HG03064 (cell line): ENCODE data around the gene TRIO.

Source experiments
- ATAC-seq: cut with Tn5 transposase; IDR thresholded peaks from one replicate; pipeline ENCODE4 v1.9.1; 2021; ENCODE audit warnings: low read depth; ENCODE audit not compliant: unreplicated experiment

Gene TRIO

DNA sequence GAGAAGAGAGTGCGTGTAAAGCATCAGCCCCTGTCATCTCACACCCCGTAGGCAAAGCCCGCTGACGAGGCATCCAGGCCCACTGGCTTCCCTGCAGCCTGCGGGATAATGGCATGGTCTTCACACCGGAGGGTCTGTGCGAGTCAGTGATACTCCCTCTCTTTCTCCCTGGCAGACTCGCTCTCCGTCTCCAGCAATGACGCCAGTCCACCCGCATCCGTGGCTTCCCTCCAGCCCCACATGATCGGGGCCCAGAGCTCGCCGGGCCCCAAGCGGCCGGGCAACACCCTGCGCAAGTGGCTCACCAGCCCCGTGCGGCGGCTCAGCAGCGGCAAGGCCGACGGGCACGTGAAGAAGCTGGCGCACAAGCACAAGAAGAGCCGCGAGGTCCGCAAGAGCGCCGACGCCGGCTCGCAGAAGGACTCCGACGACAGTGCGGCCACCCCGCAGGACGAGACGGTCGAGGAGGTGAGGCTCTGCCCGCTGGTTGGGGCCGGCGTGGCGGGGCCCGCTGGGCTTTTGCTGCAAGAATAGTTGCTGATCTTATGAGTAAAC lies 317.8 kb downstream of the TRIO start:
- ATAC-seq: no peak

DNA sequence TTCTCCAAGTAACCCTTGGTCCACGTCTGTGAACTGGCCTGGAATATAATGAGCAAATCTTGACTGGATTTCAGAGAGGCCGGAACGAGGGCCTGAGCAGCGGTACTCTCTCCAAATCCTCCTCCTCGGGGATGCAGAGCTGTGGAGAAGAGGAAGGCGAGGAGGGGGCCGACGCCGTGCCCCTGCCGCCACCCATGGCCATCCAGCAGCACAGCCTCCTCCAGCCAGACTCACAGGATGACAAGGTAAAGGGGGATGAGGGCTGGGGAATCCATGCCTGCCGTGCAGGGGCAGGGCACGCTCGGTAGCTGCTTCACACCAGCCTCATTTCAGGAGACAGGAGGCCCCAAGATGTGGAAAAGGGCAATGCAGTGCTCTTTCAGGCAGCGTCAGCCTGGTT lies 319.5 kb downstream of the TRIO start:
- ATAC-seq: no peak

DNA sequence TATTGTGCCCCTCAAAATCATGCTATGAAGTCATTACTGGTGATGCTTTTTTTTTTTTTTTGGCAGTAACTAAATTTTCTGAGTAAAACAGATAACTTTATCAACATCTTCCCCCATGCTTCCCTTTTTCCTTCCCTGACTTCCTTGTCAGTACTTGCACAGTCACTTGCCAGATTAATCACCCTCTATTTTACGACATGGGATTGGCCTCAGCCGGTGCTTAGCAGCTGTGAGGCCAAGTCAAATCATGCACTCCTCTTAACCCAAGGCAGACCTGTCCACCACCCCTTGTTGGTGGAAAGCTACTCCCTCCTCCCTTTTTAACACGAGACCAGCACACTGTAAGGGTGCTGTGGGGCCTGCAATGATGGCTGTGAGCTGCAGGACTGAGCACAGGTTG lies 320.5 kb downstream of the TRIO start:
- no peak for ATAC-seq

DNA sequence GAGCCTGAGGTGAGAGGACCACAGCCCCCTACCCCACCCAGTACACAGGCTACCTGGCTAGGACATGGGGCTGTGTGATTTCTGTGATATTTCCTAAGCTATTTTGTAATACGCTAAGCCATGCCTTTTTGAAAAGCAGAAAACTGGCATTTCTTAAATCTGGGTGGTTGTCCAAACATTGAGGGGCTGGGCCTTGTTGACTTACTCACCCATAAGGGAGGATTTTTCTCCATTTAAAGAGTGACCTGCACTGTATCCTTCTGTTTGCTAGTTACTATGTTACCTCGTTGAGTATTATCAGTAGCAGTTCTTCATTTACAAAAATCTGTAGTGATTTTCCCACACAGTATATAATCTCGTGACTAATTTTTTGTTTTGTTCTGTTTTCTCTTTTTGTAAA lies 321.0 kb downstream of the TRIO start:
- ATAC-seq: no peak

DNA sequence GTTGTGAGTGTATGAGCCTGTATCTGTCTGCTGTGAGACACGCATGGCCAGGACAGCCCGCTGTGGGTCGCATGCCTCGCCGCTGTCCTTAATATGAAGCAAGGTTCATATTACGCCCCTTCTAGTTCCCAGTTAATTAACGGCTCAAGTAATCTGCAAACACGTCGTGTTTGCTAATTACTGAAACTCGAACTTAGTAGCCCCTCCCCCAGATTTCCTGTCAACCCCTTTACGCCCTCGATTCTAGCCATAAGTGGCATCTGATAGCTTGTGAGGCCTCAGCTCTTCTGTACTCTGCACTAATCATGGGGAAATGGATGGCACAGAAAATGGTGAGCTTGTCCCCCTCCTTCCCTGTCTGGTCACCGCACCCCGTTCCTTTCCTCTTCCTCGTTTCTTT lies 321.5 kb downstream of the TRIO start:
- no peak for ATAC-seq

DNA sequence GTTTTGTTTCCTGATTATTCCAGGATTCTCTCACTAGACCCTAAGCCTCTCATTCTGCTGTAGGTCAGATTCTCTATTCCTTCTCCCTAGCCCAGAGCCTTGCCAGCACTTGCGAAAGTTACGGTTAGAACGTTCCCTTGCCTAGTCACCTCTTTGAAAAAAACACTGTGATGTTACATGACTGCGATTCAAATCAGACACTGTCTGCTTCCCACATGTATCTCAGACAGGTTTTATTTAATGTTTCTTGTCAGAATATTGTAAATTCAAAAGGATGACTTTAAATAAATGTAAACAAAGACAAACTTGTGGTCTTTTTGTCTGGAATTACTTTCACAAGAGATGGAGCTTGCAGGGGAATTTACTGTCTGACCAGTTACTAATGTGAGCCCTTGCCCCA lies 322.0 kb downstream of the TRIO start:
- no peak for ATAC-seq

DNA sequence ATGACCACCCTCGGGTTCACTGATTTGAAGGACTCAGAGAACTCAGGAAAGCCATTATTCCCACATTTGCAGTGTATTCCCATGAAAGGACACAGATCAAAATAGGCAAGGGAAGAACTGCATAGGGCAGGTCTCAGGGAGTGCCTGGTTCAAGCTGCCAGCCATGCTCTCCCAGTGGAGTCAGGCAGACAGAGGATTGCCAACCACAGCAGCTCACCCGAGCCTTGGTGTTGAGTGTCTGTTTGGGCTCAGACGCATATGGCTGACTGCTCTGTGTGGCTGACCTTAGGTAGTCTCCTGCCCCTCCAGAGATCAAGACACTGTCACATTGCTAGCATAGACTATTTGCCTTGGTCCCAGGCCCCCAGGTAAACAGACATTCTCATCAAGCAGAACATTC lies 322.6 kb downstream of the TRIO start:
- no peak for ATAC-seq

DNA sequence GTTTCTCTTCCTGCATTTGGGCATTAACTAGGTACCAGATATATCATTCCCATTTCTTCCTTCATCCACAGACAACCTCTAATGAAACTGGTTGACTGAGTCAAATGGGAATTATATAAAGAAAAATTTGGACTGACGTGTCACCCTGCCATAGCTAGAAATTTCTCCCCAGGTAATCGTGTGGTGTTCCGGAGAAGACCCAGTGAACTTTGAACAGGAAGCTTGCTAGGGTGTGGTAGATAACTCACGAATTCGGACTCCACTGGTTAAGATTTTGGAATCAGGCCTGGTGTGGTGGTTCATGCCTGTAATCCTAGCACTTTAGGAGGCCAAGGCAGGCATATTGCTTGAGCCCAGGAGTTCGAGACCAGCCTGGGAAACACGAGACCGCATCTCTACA lies 324.1 kb downstream of the TRIO start:
- ATAC-seq: no peak

DNA sequence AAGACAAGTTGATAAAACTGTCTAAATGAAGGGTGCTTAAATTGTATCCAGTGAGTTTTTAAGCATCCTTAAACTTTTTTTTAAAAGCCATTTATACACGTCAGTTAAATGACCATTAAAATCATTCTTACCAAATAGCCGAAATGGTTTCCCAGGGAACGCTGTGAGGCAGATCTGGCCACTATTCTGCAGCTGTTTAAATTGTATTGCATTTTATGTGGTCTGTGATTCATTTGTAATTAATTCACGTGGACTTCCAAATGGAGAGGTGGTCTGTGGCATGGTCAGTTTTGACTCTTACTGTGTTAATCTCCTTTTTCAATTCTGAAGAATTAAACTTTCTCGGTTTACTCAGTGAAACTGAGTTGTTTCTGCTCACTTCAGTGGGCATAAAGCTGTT lies 324.7 kb downstream of the TRIO start:
- no peak for ATAC-seq

DNA sequence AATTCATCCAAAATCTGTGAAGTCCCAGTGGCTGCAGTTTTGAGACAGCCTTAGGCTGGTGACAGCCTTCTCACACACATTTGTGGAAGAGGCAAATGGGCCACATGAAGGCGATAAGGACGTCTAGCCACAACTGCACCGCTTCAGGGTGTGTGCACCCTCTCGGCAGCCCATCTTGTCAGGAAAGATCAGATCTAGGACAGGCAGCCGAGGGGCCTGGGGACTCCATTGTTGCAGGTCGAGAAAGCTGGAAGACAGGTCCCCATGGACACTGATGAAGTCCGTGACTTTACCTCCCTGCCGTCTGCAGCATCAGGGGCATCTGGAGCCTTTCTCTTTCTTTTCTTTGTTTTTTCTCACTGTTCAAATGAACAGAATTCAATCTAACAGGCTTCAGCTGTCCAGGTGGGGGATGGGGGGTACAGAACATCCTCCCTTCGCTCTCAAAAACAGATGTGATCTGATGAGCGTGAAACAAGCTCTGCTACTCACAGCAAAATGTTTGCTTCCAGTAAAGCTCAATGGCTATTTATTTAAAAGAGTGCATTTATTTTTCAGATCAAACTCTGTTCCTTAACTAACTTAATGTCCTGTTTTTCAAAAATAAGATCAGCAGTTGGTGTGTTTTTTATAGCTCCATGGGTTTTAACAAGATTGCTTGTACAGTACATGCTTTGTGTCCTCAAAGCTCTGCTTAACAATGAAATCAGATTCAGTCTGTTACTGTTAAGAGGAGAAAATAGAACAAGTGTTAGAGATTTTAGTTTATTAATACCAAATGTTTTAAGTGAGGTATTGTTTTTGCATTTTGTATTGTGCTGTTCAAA lies 326.6 kb downstream of the TRIO start:
- no peak for ATAC-seq

DNA sequence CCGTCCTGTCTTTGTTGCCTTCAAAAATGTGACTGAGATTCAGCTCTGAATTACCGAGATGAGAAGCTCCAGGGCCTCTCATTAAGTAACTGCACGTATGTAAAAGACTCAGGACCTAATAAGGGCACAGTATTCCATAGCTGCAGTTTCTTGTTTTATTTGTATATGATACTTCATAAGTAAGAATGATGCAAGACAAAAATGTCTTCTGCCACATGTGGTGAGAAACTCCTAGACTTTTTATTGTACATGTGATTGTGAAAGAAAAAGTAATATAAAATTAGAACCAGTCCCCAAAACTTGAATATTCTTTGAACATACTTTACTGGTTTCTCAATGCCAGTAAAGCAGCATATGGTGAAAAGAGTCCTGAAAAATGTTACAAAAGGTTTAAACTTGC lies 328.4 kb downstream of the TRIO start:
- ATAC-seq: no peak

DNA sequence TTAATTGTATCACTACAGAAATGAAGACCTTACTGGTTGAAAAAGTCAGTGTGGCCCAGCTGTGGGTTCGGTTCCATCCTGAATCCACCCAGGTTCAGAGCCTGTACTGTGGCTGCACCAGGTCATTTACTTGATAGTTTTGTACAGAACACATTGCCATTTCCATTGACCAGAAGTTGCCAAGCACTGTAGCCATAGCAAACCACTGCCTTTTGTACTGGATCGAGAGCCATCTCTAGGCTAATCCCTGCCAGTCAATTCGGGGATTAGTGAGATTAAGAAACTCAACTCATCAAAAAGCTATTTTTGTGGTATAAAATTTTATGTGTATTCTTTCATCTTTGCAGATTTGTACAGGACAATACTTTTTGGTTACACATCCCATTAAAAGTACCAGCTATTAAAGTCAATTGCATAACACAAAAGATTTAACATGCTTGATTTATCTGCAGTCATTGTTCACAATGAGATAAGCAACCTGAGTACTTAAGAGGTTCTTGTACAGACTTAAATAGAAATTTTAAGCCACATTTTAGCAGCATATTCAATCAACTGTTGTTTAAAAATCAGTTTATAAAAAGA lies 329.9 kb downstream of the TRIO start:
- ATAC-seq: no peak

DNA sequence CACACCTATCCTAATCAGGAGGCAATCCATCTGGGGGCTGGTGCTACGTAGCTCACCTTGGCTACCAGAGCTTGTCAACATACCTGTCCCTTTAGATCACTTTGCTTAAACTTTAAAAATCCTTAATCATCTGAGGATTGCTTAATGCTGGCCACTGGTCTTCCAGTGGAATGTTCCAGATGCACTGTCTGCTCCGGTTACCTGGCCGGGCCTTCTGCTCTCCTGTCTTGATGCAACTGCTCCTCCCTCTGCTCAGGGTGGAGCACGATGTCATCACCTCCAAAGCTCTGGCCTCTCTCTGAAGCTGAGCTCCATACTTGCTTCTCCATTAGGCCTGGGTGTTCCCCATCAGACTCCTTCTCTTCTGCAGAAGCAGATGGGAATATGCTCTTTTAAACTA lies 331.9 kb downstream of the TRIO start:
- no peak for ATAC-seq

DNA sequence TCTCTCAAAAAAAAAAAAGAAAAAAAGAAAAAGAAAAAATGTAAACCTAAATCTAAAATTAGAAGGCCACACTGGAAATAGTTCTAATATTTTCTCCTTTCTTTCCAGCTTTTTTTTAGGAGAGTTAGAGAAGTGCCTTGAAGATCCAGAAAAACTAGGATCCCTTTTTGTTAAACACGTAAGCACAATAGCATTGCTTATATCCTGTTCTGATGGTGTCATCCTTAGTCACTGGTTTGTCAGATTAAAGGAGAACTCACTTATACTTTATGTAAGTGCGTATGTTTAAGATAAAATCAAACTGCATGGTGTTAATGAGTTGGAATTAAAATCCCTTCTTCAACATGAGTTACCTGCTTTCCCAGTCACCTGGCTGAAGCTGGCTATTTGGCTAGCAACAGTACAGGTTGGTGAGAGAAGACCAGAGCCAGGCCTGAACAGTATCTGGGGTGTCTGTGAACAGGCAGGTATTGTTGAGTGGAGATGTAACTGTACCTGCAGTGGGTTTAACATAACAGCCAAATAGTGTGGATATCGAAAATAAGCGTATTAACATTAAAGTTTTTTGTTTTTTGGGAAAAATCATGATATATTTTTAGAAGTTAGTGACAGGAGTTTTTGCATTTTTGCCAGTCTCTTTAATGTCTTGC lies 333.8 kb downstream of the TRIO start:
- no peak for ATAC-seq

DNA sequence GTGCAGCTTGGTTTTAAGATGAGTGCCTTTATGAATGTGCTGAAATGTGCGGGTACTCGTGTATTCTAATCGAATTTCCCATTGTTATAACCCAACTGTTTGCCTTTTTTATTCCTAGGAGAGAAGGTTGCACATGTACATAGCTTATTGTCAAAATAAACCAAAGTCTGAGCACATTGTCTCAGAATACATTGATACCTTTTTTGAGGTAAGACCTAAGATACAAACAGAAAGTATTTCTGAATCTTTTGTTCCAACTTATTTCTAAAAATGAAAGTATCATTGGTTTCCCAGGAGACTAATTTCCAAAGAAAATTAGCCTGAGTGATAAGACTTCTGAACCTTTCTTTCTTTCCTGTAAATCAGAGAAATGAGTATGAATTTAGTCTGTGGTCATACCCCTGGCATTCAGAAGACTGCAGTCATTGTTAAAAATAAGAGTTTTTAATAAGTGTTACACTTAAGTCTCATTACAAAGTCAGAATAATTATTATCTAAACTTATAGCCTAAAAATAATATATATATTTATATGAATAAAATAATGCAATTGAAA lies 336.1 kb downstream of the TRIO start:
- no peak for ATAC-seq

DNA sequence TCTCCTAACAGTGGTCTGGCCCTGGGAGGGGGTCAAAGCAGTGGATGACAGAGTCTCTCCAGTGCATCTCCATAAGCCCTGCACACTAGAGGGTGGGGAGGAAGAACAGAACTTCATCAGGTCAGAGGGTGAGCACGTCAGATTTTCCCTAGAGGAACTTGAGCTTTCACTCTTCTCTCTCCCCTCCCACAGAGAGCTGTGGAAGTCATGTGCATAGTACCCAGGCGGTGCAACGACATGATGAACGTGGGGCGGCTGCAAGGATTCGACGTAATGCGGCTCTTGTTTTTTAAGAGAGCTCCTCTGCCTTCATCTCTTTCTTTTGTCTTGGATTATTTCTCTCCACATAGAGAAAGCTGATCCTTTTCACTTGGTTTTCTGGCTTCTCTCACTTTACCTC lies 338.2 kb downstream of the TRIO start:
- ATAC-seq: no peak

DNA sequence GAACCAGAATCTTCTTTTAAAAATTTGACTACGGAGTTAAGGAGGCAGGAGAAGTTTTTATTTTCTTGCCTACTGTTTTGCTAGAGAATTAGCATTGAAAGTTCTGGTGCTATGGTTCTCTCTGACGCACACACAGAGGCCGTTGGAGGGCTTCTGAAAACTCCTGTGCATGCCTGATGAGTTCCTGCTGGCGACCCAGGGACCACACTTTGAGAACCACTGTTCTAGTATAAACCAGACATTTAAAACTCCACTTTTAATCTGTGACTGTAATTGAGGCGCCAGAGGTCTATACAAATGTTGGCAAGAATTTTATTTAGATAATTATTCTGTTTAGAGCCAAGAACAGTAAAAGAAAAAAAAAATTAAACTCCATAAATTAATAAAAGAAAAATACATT lies 338.9 kb downstream of the TRIO start:
- ATAC-seq: no peak

DNA sequence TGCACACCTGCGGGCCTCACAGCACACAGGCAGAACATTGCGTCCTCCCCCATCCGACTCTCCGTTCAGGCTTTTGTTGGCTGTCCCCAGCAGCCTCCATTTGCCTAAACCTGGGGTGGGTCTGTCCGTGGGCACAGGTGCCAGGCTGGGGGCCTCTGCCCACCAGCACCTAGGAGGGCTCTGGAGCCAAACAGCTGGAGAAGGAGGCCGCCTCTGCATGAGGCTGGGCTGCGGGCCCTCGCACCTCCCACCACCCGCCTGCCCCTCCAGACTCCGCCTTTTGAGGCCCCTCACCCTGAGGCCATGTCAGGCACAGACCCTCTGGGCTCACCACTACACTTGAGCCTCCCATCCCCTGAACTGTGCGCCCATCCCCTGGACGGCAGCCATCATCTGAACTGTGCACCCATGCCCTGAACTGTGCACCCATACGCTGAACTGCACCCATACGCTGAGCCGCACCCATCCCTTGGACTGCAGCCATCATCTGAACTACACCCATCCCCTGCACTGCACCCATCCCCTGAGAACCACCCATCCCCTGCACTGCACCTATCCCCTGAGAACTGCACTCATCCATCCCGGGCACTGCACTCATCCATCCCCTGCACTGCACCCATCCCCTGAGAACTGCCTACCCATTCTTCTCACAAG lies 340.5 kb downstream of the TRIO start:
- no peak for ATAC-seq

DNA sequence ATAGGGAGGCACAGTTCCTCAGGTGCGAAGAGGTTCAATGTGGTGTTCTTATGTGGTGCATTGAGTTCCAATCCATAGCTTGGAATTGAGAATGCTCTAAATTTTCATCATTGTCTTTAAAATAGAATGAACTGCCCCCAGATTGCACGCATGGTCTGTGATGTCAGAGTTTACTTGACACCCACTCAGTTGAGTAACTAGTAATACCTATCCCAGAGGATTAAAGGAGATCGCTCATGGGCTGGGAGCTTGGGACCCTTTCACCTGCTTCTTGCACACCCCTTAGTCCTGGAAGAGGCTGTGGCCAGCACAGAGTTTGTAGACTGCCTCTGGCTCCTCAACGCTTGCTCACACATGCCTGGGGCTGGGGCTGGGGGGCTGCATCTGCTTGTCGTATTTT lies 343.3 kb downstream of the TRIO start:
- ATAC-seq: no peak

DNA sequence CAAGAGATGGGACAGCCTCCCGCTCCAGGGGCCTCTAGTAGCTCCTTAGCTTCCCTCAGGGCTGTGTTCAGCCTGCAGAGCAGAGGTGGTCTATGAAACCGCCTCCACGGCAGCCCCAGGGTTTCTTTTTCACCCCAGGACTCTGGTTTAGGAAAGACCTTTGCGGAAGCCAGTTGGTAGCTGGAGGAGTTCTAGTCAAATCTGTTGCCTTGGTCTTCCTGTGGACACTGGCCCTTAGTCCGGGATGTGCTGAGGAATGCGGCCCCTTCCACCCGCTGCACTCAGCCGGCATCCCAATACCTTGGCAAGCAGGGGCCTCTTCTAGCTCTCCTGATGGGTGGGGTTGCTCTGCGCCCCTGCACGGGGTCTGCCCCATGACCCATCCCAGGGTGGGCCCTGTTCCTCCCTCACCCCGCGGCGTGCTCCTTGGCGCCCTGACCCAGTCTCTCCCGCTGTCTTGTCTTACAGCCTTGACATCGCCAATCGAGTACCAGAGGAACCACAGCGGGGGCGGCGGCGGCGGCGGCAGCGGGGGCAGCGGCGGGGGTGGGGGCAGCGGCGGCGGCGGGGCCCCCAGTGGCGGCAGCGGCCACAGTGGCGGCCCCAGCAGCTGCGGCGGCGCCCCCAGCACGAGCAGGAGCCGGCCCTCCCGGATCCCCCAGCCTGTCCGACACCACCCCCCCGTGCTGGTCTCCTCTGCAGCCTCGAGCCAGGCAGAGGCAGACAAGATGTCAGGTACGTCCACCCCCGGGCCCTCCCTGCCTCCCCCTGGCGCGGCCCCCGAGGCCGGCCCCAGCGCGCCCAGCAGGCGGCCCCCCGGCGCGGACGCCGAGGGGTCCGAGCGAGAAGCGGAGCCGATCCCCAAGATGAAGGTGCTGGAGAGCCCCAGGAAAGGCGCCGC lies 344.1 kb downstream of the TRIO start:
- ATAC-seq: no peak
